ENCODE results near the gene GADD45B. TPM values are rescaled to one million over a fixed set of nuclear protein-coding genes. Genes with fewer than 3 reads are reported as not detected.

The GADD45B gene
- polyA plus RNA-seq, 1 donor, result 23.2 TPM

- no peak for DNase-seq
- H3K27me3 ChIP-seq (ENCODE audit: control insufficient read depth, insufficient read depth, low read length), result no peaks in the 10 kb centered on the region
- peaks cover 46% of the 10 kb centered on the region for H3K36me3 ChIP-seq (ENCODE audit: control insufficient read depth, insufficient read depth, low read length)
- no peak overlapping the region for H3K27ac ChIP-seq (ENCODE audit: low read length)
- peaks cover 9% of the 10 kb centered on the region for H3K4me1 ChIP-seq (ENCODE audit: control insufficient read depth, insufficient read depth, low read length)
- no CpG with 5 or more reads among the region's 25 CpGs for WGBS (ENCODE audit: insufficient coverage, low lambda C conversion rate)
- H3K9me3 ChIP-seq (ENCODE audit: control insufficient read depth, low read depth, low read length), result peaks cover 4% of the 10 kb centered on the region
- no peak overlapping the region for H3K4me3 ChIP-seq (ENCODE audit: low read length)
Measured at GRCh38 chr19:2432131-2432848, 43.6 kb upstream of the GADD45B start.

DNA sequence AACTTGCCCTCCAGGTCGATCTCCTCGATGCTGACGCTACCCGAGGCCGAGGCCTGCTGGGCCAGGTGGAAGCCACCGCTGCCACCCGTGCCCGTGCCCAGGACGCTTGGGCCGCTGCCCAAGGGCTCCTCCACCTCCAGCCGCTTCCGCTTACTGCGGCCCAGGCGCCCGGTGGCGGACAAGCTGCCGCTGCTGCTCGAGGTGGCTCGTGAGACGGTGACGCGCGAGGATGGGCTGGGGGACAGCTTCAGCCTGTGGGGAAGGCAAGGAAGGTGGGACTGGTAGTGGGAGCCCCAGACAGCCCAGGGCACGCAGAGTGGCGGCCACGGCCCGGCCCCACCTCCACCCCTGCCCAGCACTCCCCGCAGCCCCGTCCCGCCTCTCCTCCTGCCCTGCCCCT is 42.1 kb upstream of the GADD45B start:
- H3K27ac ChIP-seq (ENCODE audit: low read length), result no peak overlapping the region
- no peak for DNase-seq
- H3K4me3 ChIP-seq (ENCODE audit: low read length), result no peak overlapping the region
- WGBS (ENCODE audit: insufficient coverage, low lambda C conversion rate), result no CpG with 5 or more reads among the region's 30 CpGs
- peaks cover 4% of the 10 kb centered on the region for H3K9me3 ChIP-seq (ENCODE audit: control insufficient read depth, low read depth, low read length)
- H3K36me3 ChIP-seq (ENCODE audit: control insufficient read depth, insufficient read depth, low read length), result peaks cover 56% of the 10 kb centered on the region
- H3K27me3 ChIP-seq (ENCODE audit: control insufficient read depth, insufficient read depth, low read length), result no peaks in the 10 kb centered on the region
- H3K4me1 ChIP-seq (ENCODE audit: control insufficient read depth, insufficient read depth, low read length), result peaks cover 2% of the 10 kb centered on the region

GRCh38 chr19:2434267-2434666 is 41.7 kb upstream of the GADD45B start:
- no peak for DNase-seq
- Histone ChIP-seq H3K27ac (ENCODE audit: low read length) (no peak overlapping the region), H3K9me3 (ENCODE audit: control insufficient read depth, low read depth, low read length) (peaks cover 4% of the 10 kb centered on the region), H3K4me1 (ENCODE audit: control insufficient read depth, insufficient read depth, low read length) (no peaks in the 10 kb centered on the region), H3K36me3 (ENCODE audit: control insufficient read depth, insufficient read depth, low read length) (peaks cover 58% of the 10 kb centered on the region), H3K27me3 (ENCODE audit: control insufficient read depth, insufficient read depth, low read length) (no peaks in the 10 kb centered on the region), H3K4me3 (ENCODE audit: low read length) (no peak overlapping the region)
- WGBS (ENCODE audit: insufficient coverage, low lambda C conversion rate), result no CpG with 5 or more reads among the region's 22 CpGs

- H3K27ac ChIP-seq (ENCODE audit: low read length), result no peak overlapping the region
- no peaks in the 10 kb centered on the region for H3K27me3 ChIP-seq (ENCODE audit: control insufficient read depth, insufficient read depth, low read length)
- H3K4me3 ChIP-seq (ENCODE audit: low read length), result no peak overlapping the region
- 100% methylated on average over 6 of the region's 42 CpGs for WGBS (ENCODE audit: insufficient coverage, low lambda C conversion rate)
- no peak for DNase-seq
- peaks cover 4% of the 10 kb centered on the region for H3K9me3 ChIP-seq (ENCODE audit: control insufficient read depth, low read depth, low read length)
- H3K36me3 ChIP-seq (ENCODE audit: control insufficient read depth, insufficient read depth, low read length), result peaks cover 56% of the 10 kb centered on the region
- H3K4me1 ChIP-seq (ENCODE audit: control insufficient read depth, insufficient read depth, low read length), result no peaks in the 10 kb centered on the region
Measured at GRCh38 chr19:2434721-2435265, 41.1 kb upstream of the GADD45B start.

- DNase-seq, result no peak
- Histone ChIP-seq H3K4me3 (ENCODE audit: low read length) (no peak overlapping the region), H3K27ac (ENCODE audit: low read length) (no peak overlapping the region), H3K27me3 (ENCODE audit: control insufficient read depth, insufficient read depth, low read length) (no peaks in the 10 kb centered on the region), H3K36me3 (ENCODE audit: control insufficient read depth, insufficient read depth, low read length) (peaks cover 46% of the 10 kb centered on the region), H3K9me3 (ENCODE audit: control insufficient read depth, low read depth, low read length) (peaks cover 4% of the 10 kb centered on the region), H3K4me1 (ENCODE audit: control insufficient read depth, insufficient read depth, low read length) (no peaks in the 10 kb centered on the region)
- WGBS (ENCODE audit: insufficient coverage, low lambda C conversion rate), result no CpG with 5 or more reads among the region's 39 CpGs
Measured at GRCh38 chr19:2436384-2436783, 39.5 kb upstream of the GADD45B start.

GRCh38 chr19:2436926-2437325 is 39.0 kb upstream of the GADD45B start:
- no peak overlapping the region for H3K4me3 ChIP-seq (ENCODE audit: low read length)
- H3K4me1 ChIP-seq (ENCODE audit: control insufficient read depth, insufficient read depth, low read length), result no peaks in the 10 kb centered on the region
- peaks cover 4% of the 10 kb centered on the region for H3K9me3 ChIP-seq (ENCODE audit: control insufficient read depth, low read depth, low read length)
- H3K36me3 ChIP-seq (ENCODE audit: control insufficient read depth, insufficient read depth, low read length), result peaks cover 46% of the 10 kb centered on the region
- no CpG with 5 or more reads among the region's 15 CpGs for WGBS (ENCODE audit: insufficient coverage, low lambda C conversion rate)
- no peak for DNase-seq
- no peak overlapping the region for H3K27ac ChIP-seq (ENCODE audit: low read length)
- H3K27me3 ChIP-seq (ENCODE audit: control insufficient read depth, insufficient read depth, low read length), result no peaks in the 10 kb centered on the region

GRCh38 chr19:2438178-2438577 is 37.7 kb upstream of the GADD45B start:
- H3K27me3 ChIP-seq (ENCODE audit: control insufficient read depth, insufficient read depth, low read length), result no peaks in the 10 kb centered on the region
- DNase-seq, result no peak
- no peak overlapping the region for H3K4me3 ChIP-seq (ENCODE audit: low read length)
- peaks cover 45% of the 10 kb centered on the region for H3K36me3 ChIP-seq (ENCODE audit: control insufficient read depth, insufficient read depth, low read length)
- no peak overlapping the region for H3K27ac ChIP-seq (ENCODE audit: low read length)
- WGBS (ENCODE audit: insufficient coverage, low lambda C conversion rate), result no CpG with 5 or more reads among the region's 20 CpGs
- peaks cover 4% of the 10 kb centered on the region for H3K9me3 ChIP-seq (ENCODE audit: control insufficient read depth, low read depth, low read length)
- no peaks in the 10 kb centered on the region for H3K4me1 ChIP-seq (ENCODE audit: control insufficient read depth, insufficient read depth, low read length)

- DNase-seq, result no peak
- Histone ChIP-seq H3K27ac (ENCODE audit: low read length) (no peak overlapping the region), H3K9me3 (ENCODE audit: control insufficient read depth, low read depth, low read length) (peaks cover 4% of the 10 kb centered on the region), H3K27me3 (ENCODE audit: control insufficient read depth, insufficient read depth, low read length) (no peaks in the 10 kb centered on the region), H3K4me1 (ENCODE audit: control insufficient read depth, insufficient read depth, low read length) (no peaks in the 10 kb centered on the region), H3K4me3 (ENCODE audit: low read length) (no peak overlapping the region), H3K36me3 (ENCODE audit: control insufficient read depth, insufficient read depth, low read length) (peaks cover 45% of the 10 kb centered on the region)
- 100% methylated on average over 1 of the region's 1 CpG for WGBS (ENCODE audit: insufficient coverage, low lambda C conversion rate)
Measured at GRCh38 chr19:2440515-2440914, 35.4 kb upstream of the GADD45B start.

DNA sequence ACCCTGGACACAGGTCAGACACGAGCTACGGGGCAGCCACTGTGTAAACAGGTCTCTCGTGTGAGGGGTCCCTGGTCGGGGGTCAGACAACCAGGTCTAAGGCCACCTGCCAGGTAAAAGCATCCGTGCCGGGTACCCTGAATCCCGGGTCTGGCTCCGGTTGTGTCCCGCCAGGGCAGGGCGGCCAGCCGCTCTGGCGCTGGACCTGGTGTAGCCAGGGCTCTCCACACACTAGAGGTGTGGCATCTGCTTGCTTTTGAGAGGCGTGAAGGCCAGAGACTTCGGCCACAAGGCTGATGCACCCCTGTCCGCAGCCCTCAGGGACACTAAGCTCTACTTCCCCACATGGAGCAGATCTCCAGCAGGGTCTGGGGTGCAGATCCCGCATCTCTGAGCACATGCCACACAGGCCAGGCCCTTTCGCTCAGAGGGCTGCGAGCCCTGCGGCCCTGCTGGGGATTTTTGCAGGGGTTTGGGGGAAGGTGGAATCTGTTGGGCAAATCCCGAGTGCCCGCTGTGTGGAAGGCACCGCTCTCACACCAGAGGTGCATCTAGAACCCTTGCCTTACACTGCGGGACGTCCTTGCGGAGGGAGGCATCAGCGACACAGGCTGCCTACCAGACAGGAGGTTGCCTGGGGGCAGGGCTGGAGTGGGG is 34.7 kb upstream of the GADD45B start:
- Histone ChIP-seq H3K4me3 (ENCODE audit: low read length) (no peak overlapping the region), H3K9me3 (ENCODE audit: control insufficient read depth, low read depth, low read length) (peaks cover 4% of the 10 kb centered on the region), H3K4me1 (ENCODE audit: control insufficient read depth, insufficient read depth, low read length) (peaks cover 1% of the 10 kb centered on the region), H3K27ac (ENCODE audit: low read length) (no peak overlapping the region), H3K36me3 (ENCODE audit: control insufficient read depth, insufficient read depth, low read length) (peaks cover 45% of the 10 kb centered on the region), H3K27me3 (ENCODE audit: control insufficient read depth, insufficient read depth, low read length) (no peaks in the 10 kb centered on the region)
- WGBS (ENCODE audit: insufficient coverage, low lambda C conversion rate), result no CpG with 5 or more reads among the region's 26 CpGs
- no peak for DNase-seq

GRCh38 chr19:2443116-2443784 is 32.7 kb upstream of the GADD45B start:
- WGBS (ENCODE audit: insufficient coverage, low lambda C conversion rate), result no CpG with 5 or more reads among the region's 22 CpGs
- DNase-seq, result no peak
- Histone ChIP-seq H3K9me3 (ENCODE audit: control insufficient read depth, low read depth, low read length) (no peaks in the 10 kb centered on the region), H3K36me3 (ENCODE audit: control insufficient read depth, insufficient read depth, low read length) (peaks cover 31% of the 10 kb centered on the region), H3K4me1 (ENCODE audit: control insufficient read depth, insufficient read depth, low read length) (peaks cover 4% of the 10 kb centered on the region), H3K4me3 (ENCODE audit: low read length) (no peak overlapping the region), H3K27me3 (ENCODE audit: control insufficient read depth, insufficient read depth, low read length) (no peaks in the 10 kb centered on the region), H3K27ac (ENCODE audit: low read length) (no peak overlapping the region)
